HG02610 (cell line): ENCODE results near the gene PLPPR2.
A peak's percentile ranks its signal among the peaks of the same experiment; 100 is the strongest.
"Not testable (repeated sequence)": the region's sequence is repeated elsewhere in the genome, so short reads cannot be mapped to it uniquely, and the experiment has no call there.

Experiments
- ATAC-seq: cut with Tn5 transposase; IDR thresholded peaks from one replicate; pipeline ENCODE4 v1.9.1; 2021; ENCODE audit warnings: mild to moderate bottlenecking, moderate library complexity; ENCODE audit not compliant: unreplicated experiment

The PLPPR2 gene

GRCh38 chr19:11367528-11367927 lies 12.3 kb downstream of the PLPPR2 start:
- no peak for ATAC-seq

GRCh38 chr19:11370744-11371143 lies 15.5 kb downstream of the PLPPR2 start:
- no peak for ATAC-seq

- no peak for ATAC-seq
These were observed 18.1 kb downstream of the PLPPR2 start for GRCh38 chr19:11373166-11373884.

- ATAC-seq, result no peak
These were observed 18.7 kb downstream of the PLPPR2 start for GRCh38 chr19:11373885-11374432.

- peak; percentile 87 for ATAC-seq
These were observed 19.4 kb downstream of the PLPPR2 start, which contains the start of gene SWSAP1 for GRCh38 chr19:11374433-11375142. Gene SWSAP1, plus strand, starts transcription at chr19:11374666. Its CDS starts 15 bp downstream, at chr19:11374681.

- ATAC-seq, result no peak
These were observed 20.1 kb downstream of the PLPPR2 start for GRCh38 chr19:11375143-11375948.

- ATAC-seq, result no peak
These were observed 22.0 kb downstream of the PLPPR2 start for GRCh38 chr19:11377237-11377636.

- ATAC-seq, result no peak
These were observed 22.5 kb downstream of the PLPPR2 start for GRCh38 chr19:11377756-11378155.

- no peak for ATAC-seq
These were observed 23.3 kb downstream of the PLPPR2 start for GRCh38 chr19:11378319-11379189.

- not testable (repeated sequence) for ATAC-seq
These were observed 24.1 kb downstream of the PLPPR2 start for GRCh38 chr19:11379269-11379845.

GRCh38 chr19:11379857-11380350 lies 24.7 kb downstream of the PLPPR2 start:
- no peak for ATAC-seq

- peak; percentile 76 for ATAC-seq
These were observed 25.7 kb downstream of the PLPPR2 start for GRCh38 chr19:11380653-11381537.

GRCh38 chr19:11382898-11383705 lies 27.9 kb downstream of the PLPPR2 start:
- ATAC-seq, result no peak

- no peak for ATAC-seq
These were observed 28.4 kb downstream of the PLPPR2 start for GRCh38 chr19:11383706-11384048.

- no peak for ATAC-seq
These were observed 29.5 kb downstream of the PLPPR2 start for GRCh38 chr19:11384778-11385129.

- ATAC-seq, result no peak
These were observed 32.2 kb downstream of the PLPPR2 start for GRCh38 chr19:11387162-11388034.

GRCh38 chr19:11390359-11390758 lies 35.1 kb downstream of the PLPPR2 start:
- ATAC-seq, result no peak
